Spleen (tissue), 7 donors: ENCODE measurements around the gene ITGA2B.

Experiments used
- CTCF ChIP-seq, 11 experiments: fragments of 200-600 bp in 7 of 11; fragments of 450-650 bp in 4 of 11; sonication (generic) in 4 of 11; IDR thresholded peaks in 8 of 11; conservative IDR thresholded peaks in 3 of 11; 1 replicate in 7 of 11; 2 replicates in 4 of 11; pipeline versions ENCODE4 v1.4.0 to v1.8.0; 2016 to 2021; ENCODE audit warnings: antibody characterized with exemption in 11 of 11, inconsistent platforms in 4 of 11, mild to moderate bottlenecking in 1 of 11
- POLR2A ChIP-seq, 3 donors: fragments of 450-650 bp; IDR thresholded peaks; one replicate each; pipeline ENCODE4 v1.5.1; 2017; ENCODE audit warnings: antibody characterized with exemption in 3 of 3, mild to moderate bottlenecking in 1 of 3
- donor health status: DM: no; HTN: no; CAD: no; lungs with moderate emphysema.
- donor health status: DM: no; HTN: no; CAD: no.
- donor health status: DM: no; HTN: no; CAD: no.

GRCh38 chr17:44334315-44334714 is 55.1 kb downstream of the ITGA2B start:
- no peak for TF ChIP-seq POLR2A (IDR thresholded peaks at IDR 0.05)
- no peak for TF ChIP-seq CTCF (IDR thresholded peaks at IDR 0.05 in 8 of 11, conservative IDR thresholded peaks at IDR 0.05 in 3 of 11)
